Upper lobe of left lung (tissue), 4 donors: ENCODE results near the gene EXOSC5.

Source experiments
- EP300 ChIP-seq, 4 donors: sonication (generic); formaldehyde crosslinking; IDR thresholded peaks; one replicate each; pipeline ENCODE4 v1.5.1; 2017; ENCODE audit warnings: antibody characterized with exemption in 4 of 4, control low read depth in 2 of 4
- POLR2A ChIP-seq, 4 donors: fragments of 450-650 bp; IDR thresholded peaks; one replicate each; pipeline ENCODE4 v1.5.1; 2016 to 2017; ENCODE audit warnings: antibody characterized with exemption in 4 of 4, mild to moderate bottlenecking in 2 of 4
- POLR2AphosphoS5 ChIP-seq, 2 donors: sonication (generic); formaldehyde crosslinking; IDR thresholded peaks; one replicate each; pipeline ENCODE4 v1.5.1; 2017; ENCODE audit warnings: antibody characterized with exemption in 2 of 2
- TF ChIP-seq, protein P1 (sequence below), 6 experiments: fragments of 450-650 bp in 4 of 6; fragments of 200-600 bp in 2 of 6; sonication (generic) in 2 of 6; IDR thresholded peaks; one replicate each; pipeline ENCODE4 v1.5.1; 2016 to 2019; ENCODE audit warnings: antibody characterized with exemption in 6 of 6

DNA sequence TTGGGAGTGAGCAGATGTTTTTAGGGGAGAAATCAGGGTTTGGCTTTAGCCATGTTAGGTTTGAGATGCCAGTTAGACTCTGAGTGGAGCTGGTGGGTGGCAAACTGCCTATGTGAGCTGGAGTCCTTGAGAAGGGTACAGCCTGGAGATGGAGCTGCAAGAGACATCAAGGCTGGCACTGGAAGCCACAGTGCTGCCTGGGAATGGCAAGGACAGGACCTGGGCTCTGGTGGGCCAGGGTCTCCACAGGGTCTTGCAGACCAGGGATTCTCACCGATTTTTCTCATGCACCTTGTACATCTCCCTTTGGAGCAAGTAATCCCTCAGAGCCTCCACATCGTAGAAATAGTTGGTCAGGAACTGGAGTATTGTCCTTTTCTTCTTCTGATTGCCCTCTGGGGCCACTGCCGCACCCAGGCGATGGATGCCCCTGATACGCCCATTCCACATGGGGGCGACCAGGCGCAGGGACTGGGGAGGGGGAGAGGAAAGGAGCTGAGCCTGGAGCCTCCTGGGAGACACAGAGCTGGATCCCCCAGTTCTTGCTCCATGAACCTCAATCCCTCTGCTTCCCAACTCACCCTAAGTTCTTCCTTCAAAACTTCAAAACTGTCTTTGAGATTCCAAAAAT, 40.9 kb upstream of the EXOSC5 start:
- no peak for TF ChIP-seq POLR2A (IDR thresholded peaks at IDR 0.05)
- TF ChIP-seq, protein P1, sequence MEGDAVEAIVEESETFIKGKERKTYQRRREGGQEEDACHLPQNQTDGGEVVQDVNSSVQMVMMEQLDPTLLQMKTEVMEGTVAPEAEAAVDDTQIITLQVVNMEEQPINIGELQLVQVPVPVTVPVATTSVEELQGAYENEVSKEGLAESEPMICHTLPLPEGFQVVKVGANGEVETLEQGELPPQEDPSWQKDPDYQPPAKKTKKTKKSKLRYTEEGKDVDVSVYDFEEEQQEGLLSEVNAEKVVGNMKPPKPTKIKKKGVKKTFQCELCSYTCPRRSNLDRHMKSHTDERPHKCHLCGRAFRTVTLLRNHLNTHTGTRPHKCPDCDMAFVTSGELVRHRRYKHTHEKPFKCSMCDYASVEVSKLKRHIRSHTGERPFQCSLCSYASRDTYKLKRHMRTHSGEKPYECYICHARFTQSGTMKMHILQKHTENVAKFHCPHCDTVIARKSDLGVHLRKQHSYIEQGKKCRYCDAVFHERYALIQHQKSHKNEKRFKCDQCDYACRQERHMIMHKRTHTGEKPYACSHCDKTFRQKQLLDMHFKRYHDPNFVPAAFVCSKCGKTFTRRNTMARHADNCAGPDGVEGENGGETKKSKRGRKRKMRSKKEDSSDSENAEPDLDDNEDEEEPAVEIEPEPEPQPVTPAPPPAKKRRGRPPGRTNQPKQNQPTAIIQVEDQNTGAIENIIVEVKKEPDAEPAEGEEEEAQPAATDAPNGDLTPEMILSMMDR (IDR thresholded peaks at IDR 0.05) = no peak
- TF ChIP-seq POLR2AphosphoS5 (IDR thresholded peaks at IDR 0.05) = no peak
- no peak for TF ChIP-seq EP300 (IDR thresholded peaks at IDR 0.05)
